Measurements from ENCODE around the gene BICRAL. TPM values are rescaled to one million over a fixed set of nuclear protein-coding genes. Genes with fewer than 3 reads are reported as not detected.
A peak's percentile ranks its signal among the peaks of the same experiment; 100 is the strongest.
"Not testable (repeated sequence)": the region's sequence is repeated elsewhere in the genome, so short reads cannot be mapped to it uniquely, and the experiment has no call there.

BICRAL gene
- total RNA-seq, 1 donor from 2014 or later: 14.4 TPM

- no peak for DNase-seq (ENCODE audit: low spot score, unreplicated experiment)
- H3K27ac Mint-ChIP-seq: no peak overlapping the region
- no peaks in the 10 kb centered on the region for H3K36me3 Mint-ChIP-seq (ENCODE audit: insufficient read depth)
- H3K4me3 Mint-ChIP-seq (ENCODE audit: low read depth): no peak overlapping the region
- H3K27me3 Mint-ChIP-seq: no peaks in the 10 kb centered on the region
- H3K4me1 Mint-ChIP-seq (ENCODE audit: low read depth): no peaks in the 10 kb centered on the region
- no peak for TF ChIP-seq CTCF (IDR thresholded peaks at IDR 0.05; ENCODE audit: unreplicated experiment)
- H3K9me3 Mint-ChIP-seq (ENCODE audit: low read depth): no peaks in the 10 kb centered on the region
Measured at GRCh38 chr6:42805297-42805861, 23.5 kb downstream of the BICRAL start.

GRCh38 chr6:42806359-42806758 is 24.5 kb downstream of the BICRAL start:
- H3K27me3 Mint-ChIP-seq; H3K36me3 Mint-ChIP-seq (ENCODE audit: insufficient read depth); H3K4me3 Mint-ChIP-seq (ENCODE audit: low read depth); H3K4me1 Mint-ChIP-seq (ENCODE audit: low read depth); H3K9me3 Mint-ChIP-seq (ENCODE audit: low read depth); DNase-seq (ENCODE audit: low spot score, unreplicated experiment); H3K27ac Mint-ChIP-seq: not testable (repeated sequence)

- no peaks in the 10 kb centered on the region for H3K27me3 Mint-ChIP-seq
- H3K36me3 Mint-ChIP-seq (ENCODE audit: insufficient read depth): no peaks in the 10 kb centered on the region
- H3K9me3 Mint-ChIP-seq (ENCODE audit: low read depth): no peaks in the 10 kb centered on the region
- no peaks in the 10 kb centered on the region for H3K4me1 Mint-ChIP-seq (ENCODE audit: low read depth)
- no peak for TF ChIP-seq CTCF (IDR thresholded peaks at IDR 0.05; ENCODE audit: unreplicated experiment)
- DNase-seq (ENCODE audit: low spot score, unreplicated experiment): no peak
- no peak overlapping the region for H3K4me3 Mint-ChIP-seq (ENCODE audit: low read depth)
- peak overlapping the region; percentile 24 for H3K27ac Mint-ChIP-seq
Measured at GRCh38 chr6:42808492-42809483, 26.9 kb downstream of the BICRAL start.

GRCh38 chr6:42813074-42813645 is 31.3 kb downstream of the BICRAL start:
- TF ChIP-seq CTCF (IDR thresholded peaks at IDR 0.05; ENCODE audit: unreplicated experiment): no peak
- no peaks in the 10 kb centered on the region for H3K27me3 Mint-ChIP-seq
- no peak for DNase-seq (ENCODE audit: low spot score, unreplicated experiment)
- no peak overlapping the region for H3K4me3 Mint-ChIP-seq (ENCODE audit: low read depth)
- H3K27ac Mint-ChIP-seq: no peak overlapping the region
- no peaks in the 10 kb centered on the region for H3K9me3 Mint-ChIP-seq (ENCODE audit: low read depth)
- H3K36me3 Mint-ChIP-seq (ENCODE audit: insufficient read depth): no peaks in the 10 kb centered on the region
- no peaks in the 10 kb centered on the region for H3K4me1 Mint-ChIP-seq (ENCODE audit: low read depth)

GRCh38 chr6:42813906-42814444 is 32.1 kb downstream of the BICRAL start:
- Mint-ChIP-seq H3K4me3 (ENCODE audit: low read depth) (no peak overlapping the region), H3K27me3 (no peaks in the 10 kb centered on the region), H3K36me3 (ENCODE audit: insufficient read depth) (no peaks in the 10 kb centered on the region), H3K27ac (no peak overlapping the region), H3K9me3 (ENCODE audit: low read depth) (no peaks in the 10 kb centered on the region), H3K4me1 (ENCODE audit: low read depth) (no peaks in the 10 kb centered on the region)
- no peak for TF ChIP-seq CTCF (IDR thresholded peaks at IDR 0.05; ENCODE audit: unreplicated experiment)
- no peak for DNase-seq (ENCODE audit: low spot score, unreplicated experiment)

- not testable (repeated sequence) for H3K4me3 Mint-ChIP-seq (ENCODE audit: low read depth); H3K27me3 Mint-ChIP-seq; DNase-seq (ENCODE audit: low spot score, unreplicated experiment); H3K9me3 Mint-ChIP-seq (ENCODE audit: low read depth); H3K4me1 Mint-ChIP-seq (ENCODE audit: low read depth); H3K27ac Mint-ChIP-seq; H3K36me3 Mint-ChIP-seq (ENCODE audit: insufficient read depth)
Measured at GRCh38 chr6:42815726-42816125, 33.9 kb downstream of the BICRAL start.
